CD4-positive, alpha-beta T cell treated with Interleukin-15 for 4 hours (primary cell): Measurements from ENCODE around the gene EXOSC5.
"Not testable (repeated sequence)": the region's sequence is repeated elsewhere in the genome, so short reads cannot be mapped to it uniquely, and the experiment has no call there.

ENCODE experiments used
- DNase-seq: peaks from one replicate; pipeline ENCODE4 v3.0.0-alpha.2; 2020; ENCODE audit warnings: low spot score

Gene EXOSC5

DNA sequence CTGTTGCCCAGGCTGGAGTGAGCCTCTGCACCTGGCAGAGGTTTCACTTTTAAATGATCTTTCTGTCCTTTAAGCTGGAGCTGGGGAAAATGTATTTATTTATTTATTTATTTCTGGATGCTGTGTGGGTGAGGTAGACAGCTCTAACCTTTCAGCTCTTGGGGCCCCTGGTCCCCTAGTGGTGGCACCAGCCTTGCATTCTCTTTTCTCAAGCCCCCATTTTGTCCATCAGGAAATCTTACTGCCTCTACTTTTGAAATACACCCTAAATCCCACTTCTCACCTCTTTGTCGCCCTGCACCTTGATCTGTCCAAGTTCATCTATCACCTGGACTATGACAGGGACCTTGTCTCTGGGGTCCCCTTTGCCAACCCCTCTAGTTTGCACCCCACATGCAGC, 31.1 kb downstream of the EXOSC5 start:
- DNase-seq = no peak

DNA sequence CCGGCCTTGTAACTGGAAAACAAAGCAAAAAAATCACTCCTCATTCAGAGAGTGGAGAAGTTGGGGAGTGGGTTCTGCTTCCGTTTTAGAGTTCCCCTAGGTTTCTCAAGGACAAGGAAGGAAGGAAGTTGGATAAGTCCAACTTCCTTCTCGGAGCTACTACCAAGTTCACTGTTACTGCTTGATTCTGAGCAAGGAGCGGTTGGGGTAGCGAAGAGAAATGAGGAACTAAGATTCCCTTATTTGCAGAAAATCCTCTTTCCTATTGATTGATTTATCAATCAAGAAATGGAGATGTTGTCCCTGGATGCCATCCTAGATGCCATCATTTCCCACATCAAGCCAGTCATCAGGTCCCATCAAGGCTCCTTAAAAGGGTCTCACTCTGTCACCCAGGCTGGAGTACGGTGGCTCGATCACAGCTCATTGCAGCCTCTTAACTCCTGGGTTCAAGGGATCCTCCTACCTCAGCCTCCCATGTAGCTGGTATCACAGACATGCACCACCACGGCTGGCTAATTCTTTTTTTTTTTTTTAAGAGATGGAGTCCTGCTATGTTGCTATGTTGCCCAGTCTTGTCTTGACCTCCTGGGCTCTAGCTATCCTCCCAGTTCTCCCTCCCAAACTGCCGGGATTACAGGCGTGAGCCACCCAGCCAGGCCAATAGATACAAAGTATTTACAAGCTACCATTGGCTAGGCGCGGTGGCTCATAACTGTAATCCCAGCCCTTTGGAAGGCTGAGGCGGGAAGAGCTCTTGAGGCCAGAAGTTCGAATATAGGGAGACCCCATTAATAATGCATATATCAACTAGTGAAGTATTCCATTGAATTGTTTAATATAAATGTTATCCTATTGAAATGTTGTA, 32.4 kb downstream of the EXOSC5 start:
- no peak for DNase-seq

DNA sequence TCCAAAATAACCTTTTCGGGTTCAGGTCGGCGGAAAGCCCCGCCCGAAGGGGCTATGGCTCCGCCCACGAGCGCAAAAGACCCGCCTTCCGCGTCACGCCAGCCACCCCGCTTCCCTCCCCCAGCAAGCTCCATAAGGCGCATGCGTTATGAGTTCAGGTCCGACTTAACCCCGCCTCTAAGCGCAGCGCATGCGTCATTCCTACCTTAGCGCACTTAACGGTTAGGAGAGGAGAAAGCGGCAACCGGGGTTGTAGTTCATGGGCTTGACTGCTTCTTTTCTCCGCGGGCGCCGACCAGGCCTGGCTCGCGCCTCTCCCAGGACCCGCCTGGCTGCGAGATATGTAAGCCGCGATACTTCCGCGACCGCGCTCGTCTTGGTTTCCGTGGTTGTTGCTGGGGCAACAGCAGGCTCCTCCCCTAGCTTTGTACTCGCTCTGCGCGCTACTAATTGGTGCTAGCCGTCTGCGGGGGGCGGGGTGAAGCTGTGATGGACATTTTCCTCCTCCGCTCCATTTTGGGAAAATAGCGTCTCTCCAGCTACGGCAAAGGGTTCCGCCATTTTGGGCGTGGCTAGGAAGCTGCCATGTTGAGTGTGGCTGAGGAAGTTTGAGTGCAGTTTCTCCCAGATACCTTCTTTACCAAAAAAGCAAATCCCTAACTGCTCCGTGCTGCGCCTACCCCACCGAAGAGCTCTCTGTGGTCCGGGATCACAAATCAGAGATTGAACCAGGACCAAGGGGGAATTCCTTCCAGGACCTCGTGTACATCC, 33.2 kb downstream of the EXOSC5 start, which contains the start of gene B9D2:
Gene B9D2, minus strand, starts transcription at position 397 of the 771 bp plus-strand sequence. CDS start 630 bp downstream, outside the sequence.
- peak; percentile 98 for DNase-seq

DNA sequence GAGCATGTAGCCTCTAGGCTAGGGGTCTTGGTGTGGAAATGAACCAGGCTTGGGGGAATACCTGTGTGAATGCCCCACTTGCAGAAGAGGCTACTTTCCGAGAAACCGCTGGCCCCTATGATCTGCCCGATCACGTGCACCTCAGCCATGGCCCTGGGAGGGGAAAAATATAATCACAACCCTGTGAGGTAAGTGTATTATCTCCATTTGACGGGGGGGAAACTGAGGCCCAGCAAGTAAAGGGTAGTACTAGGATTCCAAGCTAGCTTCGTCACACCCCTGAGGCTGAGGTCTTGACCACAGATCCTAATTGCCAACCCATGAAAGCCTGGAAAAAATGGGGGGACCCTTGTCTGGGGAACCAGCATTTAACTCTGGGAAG, 33.8 kb downstream of the EXOSC5 start:
- no peak for DNase-seq

DNA sequence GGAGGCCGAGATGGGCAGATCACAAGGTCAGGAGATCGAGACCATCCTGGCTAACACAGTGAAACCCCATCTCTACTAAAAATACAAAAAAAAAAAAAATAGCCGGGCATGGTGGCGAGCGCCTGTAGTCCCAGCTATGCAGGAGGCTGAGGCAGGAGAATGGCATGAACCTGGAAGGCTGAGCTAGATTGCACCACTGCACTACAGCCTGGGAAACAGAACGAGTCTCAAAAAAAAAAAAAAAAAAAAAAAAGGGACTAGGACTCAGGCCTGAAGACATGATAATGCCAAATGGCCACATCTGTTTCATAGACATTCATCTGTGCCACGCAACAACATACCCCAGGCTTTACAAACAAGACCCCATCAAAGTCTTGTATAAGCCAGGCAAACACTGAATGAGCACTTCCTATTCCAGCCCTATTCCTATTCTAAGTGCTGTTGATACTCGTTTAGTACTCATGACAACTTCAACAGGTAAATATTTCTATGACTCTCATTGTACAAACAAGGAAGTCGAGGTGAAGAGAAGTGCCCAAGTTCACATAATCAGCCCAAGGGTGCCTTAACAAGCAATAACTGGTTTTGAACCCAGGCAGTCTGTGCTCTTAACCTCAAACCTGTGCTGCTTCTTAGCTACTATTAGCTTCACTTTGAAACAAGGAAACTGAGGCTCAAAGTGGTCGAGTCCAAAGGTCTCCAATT, 34.9 kb downstream of the EXOSC5 start:
- no peak for DNase-seq

DNA sequence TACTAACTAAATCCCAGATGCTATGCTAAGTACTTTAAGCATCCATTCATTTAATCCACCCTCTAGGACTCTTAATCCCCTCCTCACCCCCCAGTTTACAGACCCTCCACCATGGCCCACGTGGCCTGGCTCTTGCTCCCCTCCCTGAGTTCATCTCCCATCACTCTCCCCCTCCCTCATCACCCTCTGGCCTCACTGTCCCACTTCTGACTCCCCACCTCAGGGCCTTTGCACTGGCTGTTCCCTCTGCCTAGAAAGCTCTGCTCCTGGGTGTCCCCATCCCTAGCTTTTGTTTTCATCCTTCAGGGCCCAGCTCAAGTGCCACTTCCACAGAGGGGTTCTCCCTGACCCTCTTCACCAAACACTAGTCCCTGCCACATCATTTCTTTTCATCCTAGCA, 37.4 kb downstream of the EXOSC5 start:
- no peak for DNase-seq

DNA sequence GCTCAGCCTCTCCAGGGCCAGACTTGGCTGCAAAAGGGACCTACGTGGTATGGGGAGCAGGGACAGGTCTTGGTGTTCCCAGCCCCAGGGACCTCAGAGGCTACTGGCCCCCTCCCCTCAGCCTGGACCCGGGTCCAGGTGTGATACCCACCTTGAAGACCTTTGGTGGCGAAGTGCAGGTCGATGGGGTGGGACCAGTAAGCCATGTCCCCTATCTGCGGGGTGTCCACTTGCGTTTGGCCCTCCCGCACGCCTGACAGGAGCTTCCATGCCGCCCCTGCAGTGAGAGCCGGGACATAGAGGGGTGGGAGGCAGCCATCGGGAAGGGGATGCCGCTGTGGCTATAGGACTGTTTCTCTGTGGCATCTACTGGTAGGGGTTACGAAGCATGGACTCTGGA, 39.4 kb downstream of the EXOSC5 start:
- DNase-seq = no peak

DNA sequence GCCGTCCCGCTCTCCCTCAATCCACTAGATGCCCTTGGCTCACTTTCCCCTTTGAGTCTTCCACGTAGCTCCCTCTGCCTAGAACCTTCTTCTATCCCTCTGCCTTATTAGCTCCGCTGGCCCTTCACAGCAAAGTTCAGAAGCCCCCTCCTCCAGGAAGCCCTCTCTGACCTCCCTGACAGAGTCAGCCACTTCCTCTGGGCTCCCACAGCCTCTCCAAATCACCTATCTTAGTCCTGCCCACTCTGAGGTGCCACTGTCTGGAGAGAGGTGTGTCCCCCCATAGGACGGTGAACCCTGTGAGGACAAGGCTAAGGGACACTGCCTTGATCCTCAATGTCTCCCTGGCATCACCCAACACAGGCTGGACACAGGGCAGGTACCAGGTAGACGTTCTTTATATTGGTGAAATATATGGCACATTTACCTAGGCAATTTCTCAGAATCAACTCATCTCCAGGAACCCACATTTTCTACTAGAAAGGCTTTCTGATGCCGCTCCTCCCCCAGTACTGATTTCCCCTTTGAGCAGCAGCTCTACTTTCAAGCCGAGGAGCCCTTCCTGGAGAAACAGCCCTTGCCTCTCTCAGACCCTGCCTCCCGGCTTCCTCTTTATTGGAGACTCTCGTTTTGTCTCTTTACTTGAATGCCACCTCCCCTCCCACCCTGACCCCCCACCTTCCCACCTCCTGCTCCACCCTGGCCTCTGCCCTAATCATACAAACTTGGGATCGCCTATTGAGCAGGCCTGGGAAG, 40.0 kb downstream of the EXOSC5 start:
- peak; percentile 50 for DNase-seq

DNA sequence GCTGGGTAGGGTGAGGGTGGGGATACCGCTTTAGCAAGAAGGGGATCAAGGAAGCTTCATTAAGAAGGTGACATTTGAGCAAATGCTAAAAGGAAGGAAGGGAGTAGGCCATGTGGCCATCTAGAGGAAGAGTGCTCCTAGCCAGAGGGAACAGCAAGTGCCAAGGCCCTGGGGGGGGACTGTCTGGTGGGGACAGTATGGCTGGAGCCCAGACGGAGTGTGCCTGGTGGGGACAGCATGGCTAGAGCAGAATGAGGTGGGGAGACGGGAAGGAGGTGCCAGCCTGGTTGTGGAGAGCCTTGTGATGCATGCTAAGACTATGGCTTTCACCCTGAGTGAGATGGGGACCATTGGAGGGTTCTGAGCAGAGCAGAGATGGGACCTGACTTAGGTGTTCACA, 41.4 kb downstream of the EXOSC5 start:
- DNase-seq = no peak

DNA sequence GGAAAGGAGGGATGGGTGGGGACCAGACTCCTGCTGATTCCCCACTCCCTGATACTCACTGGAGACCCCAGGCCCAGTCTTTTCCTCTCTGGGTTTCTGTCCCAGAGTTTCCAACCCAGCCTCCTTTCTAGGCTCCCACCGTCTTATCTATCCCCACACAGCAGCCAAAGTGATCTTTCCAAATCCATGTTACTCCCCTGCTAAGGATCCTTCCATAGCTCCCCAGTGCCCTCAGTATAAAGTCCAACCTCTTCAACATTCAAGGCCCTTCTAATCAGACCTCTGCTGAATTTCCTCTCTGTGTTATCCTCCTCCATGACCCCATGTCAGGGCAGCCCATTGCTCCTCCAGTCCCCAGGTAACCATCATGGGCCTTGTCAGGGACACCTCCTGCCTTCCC, 42.1 kb downstream of the EXOSC5 start:
- DNase-seq = no peak

DNA sequence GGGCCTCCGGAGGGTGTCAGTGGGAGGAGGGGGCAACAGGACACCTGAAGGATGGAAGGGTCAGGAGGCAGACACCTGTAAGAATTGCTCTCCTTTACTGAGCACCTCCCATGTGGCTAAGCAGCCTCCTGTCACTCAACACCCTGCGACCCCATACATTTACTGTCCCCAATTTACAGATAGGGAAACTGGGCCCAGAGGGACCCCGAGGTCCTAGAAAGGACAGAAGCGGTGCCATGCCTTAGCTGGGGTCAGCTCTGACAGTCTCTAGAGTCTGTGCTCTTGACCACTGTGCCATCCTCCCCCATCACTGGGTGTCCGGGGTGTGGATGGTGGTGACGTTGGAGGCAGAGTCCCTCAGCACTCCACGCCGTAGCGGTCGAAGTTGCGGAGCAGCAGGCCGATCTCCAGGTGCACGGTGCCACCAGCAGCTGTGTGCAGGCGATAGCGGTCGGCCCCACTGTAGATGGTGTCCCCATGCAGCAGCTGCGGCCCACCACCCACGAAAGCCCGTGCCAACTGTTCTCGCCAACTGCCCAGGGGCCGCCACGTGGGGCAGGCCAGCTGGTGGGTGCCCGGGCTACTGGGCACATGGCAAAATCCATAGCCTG, 42.7 kb downstream of the EXOSC5 start:
- DNase-seq = no peak

DNA sequence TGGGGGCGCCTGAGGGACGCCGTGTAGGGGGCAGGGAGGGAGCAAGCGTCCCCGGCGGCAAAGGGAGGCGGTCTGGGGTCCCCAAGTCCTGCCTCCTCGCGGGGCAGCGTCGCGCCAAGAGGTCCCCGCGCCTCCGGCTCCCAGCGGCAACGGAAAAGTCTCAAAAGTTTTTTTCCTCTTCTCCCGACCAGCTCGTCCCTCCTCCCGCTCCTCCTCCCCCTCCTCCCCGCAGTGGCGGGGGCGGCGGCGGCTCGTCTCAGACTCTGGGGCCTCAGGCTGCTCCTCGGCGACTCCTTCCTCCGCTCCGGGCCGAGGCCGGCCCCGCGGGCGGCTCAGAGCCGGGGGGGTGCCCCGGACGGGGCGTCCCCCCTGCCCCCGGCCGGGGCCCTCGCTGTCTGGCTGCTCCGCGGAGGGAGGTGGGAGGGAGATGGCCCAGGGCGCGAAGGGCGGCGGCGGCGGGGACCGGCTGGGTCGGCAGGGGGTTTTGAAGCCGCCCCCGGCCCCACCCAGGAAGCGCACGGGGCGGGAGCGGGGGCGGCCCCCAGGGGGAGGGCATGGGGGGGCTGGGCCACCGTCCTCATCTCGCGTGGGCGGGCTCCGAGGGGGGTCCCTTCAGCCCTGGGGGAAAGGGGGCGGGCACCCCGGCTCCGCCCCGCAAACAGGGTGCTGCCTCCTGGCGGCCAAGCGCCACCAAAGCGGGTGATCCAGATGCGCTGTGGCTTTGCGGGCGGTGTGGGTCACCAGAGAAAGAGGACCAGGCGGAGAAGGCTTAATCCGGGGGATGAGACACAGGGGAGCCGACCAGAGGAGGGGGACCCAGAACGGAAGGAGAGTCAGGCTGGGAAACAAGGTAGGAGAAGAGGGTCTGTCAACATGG, 43.5 kb downstream of the EXOSC5 start, which contains the start of gene TGFB1:
Gene TGFB1, minus strand, starts transcription at position 457 of the 877 bp plus-strand sequence. CDS start 878 bp downstream, outside the sequence.
- peak; percentile 96 for DNase-seq

DNA sequence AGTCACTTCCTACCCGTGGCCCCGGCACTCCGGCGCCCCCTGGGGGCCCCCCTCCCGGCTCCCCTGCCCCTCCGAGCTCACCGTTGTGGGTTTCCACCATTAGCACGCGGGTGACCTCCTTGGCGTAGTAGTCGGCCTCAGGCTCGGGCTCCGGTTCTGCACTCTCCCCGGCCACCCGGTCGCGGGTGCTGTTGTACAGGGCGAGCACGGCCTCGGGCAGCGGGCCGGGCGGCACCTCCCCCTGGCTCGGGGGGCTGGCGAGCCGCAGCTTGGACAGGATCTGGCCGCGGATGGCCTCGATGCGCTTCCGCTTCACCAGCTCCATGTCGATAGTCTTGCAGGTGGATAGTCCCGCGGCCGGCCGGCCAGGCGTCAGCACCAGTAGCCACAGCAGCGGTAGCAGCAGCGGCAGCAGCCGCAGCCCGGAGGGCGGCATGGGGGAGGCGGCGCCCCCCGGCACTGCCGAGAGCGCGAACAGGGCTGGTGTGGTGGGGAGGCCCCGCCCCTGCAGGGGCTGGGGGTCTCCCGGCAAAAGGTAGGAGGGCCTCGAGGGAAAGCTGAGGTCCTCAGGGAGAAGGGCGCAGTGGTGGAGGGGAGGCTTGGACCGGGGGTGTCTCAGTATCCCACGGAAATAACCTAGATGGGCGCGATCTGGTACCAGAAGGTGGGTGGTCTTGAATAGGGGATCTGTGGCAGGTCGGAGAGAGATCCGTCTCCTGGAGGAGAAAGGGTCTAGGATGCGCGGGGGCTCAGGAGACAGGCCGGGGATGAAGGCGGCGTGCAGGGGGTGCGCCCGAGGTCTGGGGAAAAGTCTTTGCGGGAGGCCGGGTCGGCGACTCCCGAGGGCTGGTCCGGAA, 44.3 kb downstream of the EXOSC5 start:
- DNase-seq = peak; percentile 77

DNA sequence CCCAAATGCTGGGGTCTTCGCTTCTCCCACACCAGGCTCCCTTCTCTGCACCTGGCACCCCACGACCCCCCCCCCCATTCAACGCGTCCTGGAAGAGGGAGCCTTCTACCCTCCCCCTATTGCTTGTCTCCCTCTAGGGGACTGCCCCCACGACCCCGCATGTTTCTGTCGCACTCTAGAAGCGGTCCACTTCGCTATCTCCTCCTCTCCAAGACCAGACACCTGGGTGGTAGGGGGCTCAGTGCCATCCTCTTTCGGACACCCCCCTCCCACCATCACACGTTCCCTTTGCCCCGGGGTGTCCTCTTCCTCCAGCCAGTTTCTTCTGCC, 44.9 kb downstream of the EXOSC5 start:
- DNase-seq = no peak

DNA sequence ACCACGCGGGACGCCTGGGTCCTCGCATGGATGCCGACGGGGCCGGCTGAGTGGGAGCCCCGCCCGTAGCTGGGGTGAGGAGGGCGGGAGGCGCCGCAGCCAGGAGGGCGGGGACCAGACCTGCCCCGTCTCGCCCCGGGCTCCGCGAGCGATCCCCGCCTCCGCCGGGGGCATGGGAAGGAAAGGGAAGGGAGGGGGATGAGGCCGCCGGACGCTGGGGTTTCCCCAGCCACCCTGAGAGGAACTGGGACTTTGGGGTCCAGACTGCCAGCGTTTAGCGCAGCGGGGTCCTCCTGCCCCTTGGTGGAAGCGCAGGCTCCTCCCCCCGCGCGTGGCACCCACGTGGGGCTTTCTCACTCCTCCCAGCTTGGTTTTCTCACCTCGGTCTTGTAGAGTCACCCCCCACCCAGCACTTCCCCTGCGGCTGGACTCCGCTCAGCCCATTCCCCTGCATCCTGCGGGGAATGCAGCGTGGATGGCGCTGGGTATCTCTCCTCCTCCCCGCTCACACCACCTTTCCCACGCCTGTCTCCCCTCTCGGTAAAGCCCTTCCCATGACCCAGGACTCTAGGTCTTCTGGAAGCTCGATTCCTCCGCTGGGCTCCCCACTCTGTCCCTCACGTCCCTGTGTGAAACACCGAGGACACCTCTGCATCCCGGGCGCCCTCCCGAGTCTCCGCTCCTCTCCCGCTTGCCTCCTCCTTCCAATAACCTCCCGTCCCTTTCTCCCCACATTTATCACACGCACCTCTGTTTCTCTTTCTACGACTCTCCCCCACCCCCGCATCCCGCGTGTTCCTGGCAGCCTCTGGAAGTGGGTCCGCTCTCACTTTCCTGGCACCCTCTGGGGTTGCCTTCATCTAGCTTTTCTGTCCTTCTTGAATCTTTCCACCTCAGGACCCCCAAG, 45.6 kb downstream of the EXOSC5 start:
- DNase-seq = peak; percentile 83

DNA sequence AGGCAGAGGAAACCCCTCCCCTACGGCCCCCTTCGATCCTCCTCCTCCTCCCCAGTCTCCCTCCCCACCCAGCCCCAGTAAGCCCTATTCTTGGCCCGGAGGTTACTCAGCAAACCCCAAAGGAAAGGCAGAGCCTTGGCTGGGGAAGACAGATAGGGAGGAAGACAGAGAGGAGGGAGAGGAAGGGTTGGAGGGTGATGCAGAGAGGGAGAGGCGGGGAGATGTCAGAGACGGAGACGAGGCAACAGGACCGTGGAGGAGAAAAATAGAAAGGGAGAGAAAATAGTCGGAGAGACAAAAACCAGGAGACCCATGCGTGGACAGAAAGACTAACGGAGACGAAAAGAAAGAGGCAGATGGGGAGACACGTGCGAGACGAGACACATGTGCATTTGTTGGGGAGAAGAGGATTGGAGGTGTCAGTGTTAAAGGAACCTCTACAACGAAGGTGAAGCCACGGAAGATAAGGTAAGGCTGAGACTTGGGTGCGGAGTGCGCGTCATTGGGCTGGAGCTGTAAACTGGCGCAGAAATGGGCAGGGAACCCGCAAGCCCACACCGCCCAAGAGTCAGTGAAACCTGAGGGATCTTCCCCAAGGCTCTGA, 46.3 kb downstream of the EXOSC5 start:
- DNase-seq = no peak

DNA sequence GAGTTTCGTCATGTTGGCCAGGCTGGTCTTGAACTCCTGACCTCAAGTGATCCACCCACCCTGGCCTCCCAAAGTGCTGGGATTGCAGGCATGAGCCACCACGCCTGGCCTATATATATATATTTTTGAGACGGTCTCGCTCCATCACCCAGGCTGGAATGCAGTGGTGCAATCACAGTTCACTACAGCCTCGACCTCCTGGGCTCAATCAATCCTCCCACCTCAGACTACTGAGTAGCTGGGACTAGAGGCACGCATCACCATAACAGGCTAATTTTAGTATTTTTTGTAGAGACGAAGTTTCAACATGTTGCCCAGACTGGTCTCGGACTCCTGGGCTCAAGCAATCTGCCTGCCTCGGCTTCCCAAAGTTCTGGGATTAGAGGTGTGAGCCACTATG, 50.2 kb downstream of the EXOSC5 start:
- not testable (repeated sequence) for DNase-seq

DNA sequence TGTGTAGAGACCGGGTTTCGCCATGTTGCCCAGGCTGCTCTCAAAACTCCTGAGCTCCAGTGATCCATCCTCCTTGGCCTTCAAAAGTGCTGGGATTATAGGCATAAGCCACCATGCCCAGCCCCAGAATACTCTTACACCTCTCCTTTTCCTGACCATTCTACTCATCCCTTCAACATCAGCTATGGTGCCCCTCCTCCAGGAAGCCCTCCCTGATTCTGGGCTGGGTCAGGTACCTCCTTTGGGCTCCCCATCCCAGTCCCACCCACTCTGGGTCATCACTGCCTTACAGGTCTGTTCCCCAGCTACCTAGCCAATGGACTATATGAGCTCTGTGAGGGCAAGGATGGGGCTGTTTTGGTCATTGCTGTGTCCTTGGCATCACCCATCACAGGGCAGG, 53.0 kb downstream of the EXOSC5 start:
- no peak for DNase-seq
